DOHH2 (cell line): Measurements from ENCODE around the gene SUGCT.

Source experiments
- H3F3A ChIP-seq: fragments of 200-600 bp; sonication (generic), shearing (Covaris generic); 2 replicates; pipeline ENCODE4 v1.6.0; 2016; ENCODE audit warnings: antibody characterized with exemption, mild to moderate bottlenecking; ENCODE audit not compliant: control insufficient read depth, insufficient read depth
- H3K27ac ChIP-seq: fragments of 200-600 bp; sonication (generic); 2 replicates; pipeline ENCODE4 v1.5.1; 2014; ENCODE audit warnings: low read depth, mild to moderate bottlenecking, low read length, moderate library complexity
- H3K27me3 ChIP-seq: fragments of 200-600 bp; sonication (generic); 2 replicates; pipeline ENCODE4 v1.6.1; 2014; ENCODE audit warnings: mild to moderate bottlenecking, low read length, mixed read lengths; ENCODE audit not compliant: control insufficient read depth
- H3K36me3 ChIP-seq: fragments of 200-600 bp; sonication (generic); 2 replicates; pipeline ENCODE4 v1.6.1; 2014; ENCODE audit warnings: mild to moderate bottlenecking, low read length, moderate library complexity, mixed read lengths; ENCODE audit not compliant: control insufficient read depth
- H3K4me1 ChIP-seq: fragments of 200-600 bp; sonication (generic); 2 replicates; pipeline ENCODE4 v1.6.1; 2014; ENCODE audit warnings: mild to moderate bottlenecking, low read length, mixed read lengths; ENCODE audit not compliant: control insufficient read depth
- H3K4me2 ChIP-seq: fragments of 200-600 bp; sonication (generic); 2 replicates; pipeline ENCODE4 v1.6.0; 2014; ENCODE audit warnings: mild to moderate bottlenecking, low read length, moderate library complexity
- H3K4me3 ChIP-seq: fragments of 200-600 bp; sonication (generic); 2 replicates; pipeline ENCODE4 v1.5.1; 2014; ENCODE audit warnings: mild to moderate bottlenecking, low read length, mixed read lengths
- H3K79me2 ChIP-seq: fragments of 200-600 bp; sonication (generic); 2 replicates; pipeline ENCODE4 v1.6.1; 2014; ENCODE audit warnings: mild to moderate bottlenecking, low read length, mixed read lengths; ENCODE audit not compliant: control insufficient read depth
- H3K9me2 ChIP-seq: fragments of 200-600 bp; sonication (generic); replicated peaks from 2 replicates; pipeline ENCODE4 v1.6.1; 2014; ENCODE audit warnings: mild to moderate bottlenecking, low read length, mixed read lengths; ENCODE audit not compliant: control insufficient read depth
- H3K9me3 ChIP-seq: fragments of 200-600 bp; sonication (generic); 2 replicates; pipeline ENCODE4 v1.6.1; 2014; ENCODE audit warnings: antibody characterized with exemption, low read length, mixed read lengths; ENCODE audit not compliant: control insufficient read depth, insufficient read depth
- H4K20me1 ChIP-seq: fragments of 200-600 bp; sonication (generic); 2 replicates; pipeline ENCODE4 v1.6.0; 2014; ENCODE audit warnings: low read depth, mild to moderate bottlenecking, antibody characterized with exemption, low read length, moderate library complexity; ENCODE audit not compliant: control insufficient read depth, insufficient read depth
- CTCF ChIP-seq: fragments of 200-600 bp; sonication (generic); IDR thresholded peaks from one replicate; pipeline ENCODE4 v1.5.1; 2014; ENCODE audit warnings: antibody characterized with exemption, mild to moderate bottlenecking, low read depth, low read length; ENCODE audit not compliant: poor library complexity, severe bottlenecking
- EZH2phosphoT487 ChIP-seq: fragments of 200-600 bp; sonication (generic); IDR thresholded peaks from 2 replicates; pipeline ENCODE4 v1.6.1; 2017; ENCODE audit warnings: borderline replicate concordance, mild to moderate bottlenecking, antibody characterized with exemption, low read length, moderate library complexity, mixed read lengths

SUGCT gene

GRCh38 chr7:40350100-40350499 lies 215.3 kb downstream of the SUGCT start:
- Histone ChIP-seq H3K4me3 (no peak overlapping the region), H3K4me1 (no peaks in the 10 kb centered on the region), H4K20me1 (no peaks in the 10 kb centered on the region), H3K4me2 (no peak overlapping the region), H3K79me2 (no peaks in the 10 kb centered on the region), H3K9me2 (no peaks in the 10 kb centered on the region), H3K9me3 (no peaks in the 10 kb centered on the region), H3K27ac (no peak overlapping the region), H3K36me3 (no peaks in the 10 kb centered on the region), H3K27me3 (no peaks in the 10 kb centered on the region), H3F3A (no peaks in the 10 kb centered on the region)
- TF ChIP-seq CTCF: no peak
- TF ChIP-seq EZH2phosphoT487: no peak

- no peaks in the 10 kb centered on the region for H3F3A ChIP-seq
- H3K27me3 ChIP-seq: no peaks in the 10 kb centered on the region
- no peaks in the 10 kb centered on the region for H4K20me1 ChIP-seq
- no peak overlapping the region for H3K4me3 ChIP-seq
- H3K4me1 ChIP-seq: no peaks in the 10 kb centered on the region
- H3K79me2 ChIP-seq: no peaks in the 10 kb centered on the region
- H3K27ac ChIP-seq: no peak overlapping the region
- TF ChIP-seq CTCF (no peak), EZH2phosphoT487 (no peak)
- H3K36me3 ChIP-seq: no peaks in the 10 kb centered on the region
- H3K9me3 ChIP-seq: no peaks in the 10 kb centered on the region
- no peaks in the 10 kb centered on the region for H3K9me2 ChIP-seq
- H3K4me2 ChIP-seq: no peak overlapping the region
These were observed 219.9 kb downstream of the SUGCT start for GRCh38 chr7:40354711-40355110.

- Histone ChIP-seq H3K27me3 (no peaks in the 10 kb centered on the region), H3K4me3 (no peak overlapping the region), H4K20me1 (no peaks in the 10 kb centered on the region), H3K9me3 (no peaks in the 10 kb centered on the region), H3K79me2 (no peaks in the 10 kb centered on the region), H3F3A (no peaks in the 10 kb centered on the region), H3K9me2 (no peaks in the 10 kb centered on the region), H3K4me2 (no peak overlapping the region), H3K4me1 (no peaks in the 10 kb centered on the region), H3K36me3 (no peaks in the 10 kb centered on the region), H3K27ac (no peak overlapping the region)
- TF ChIP-seq EZH2phosphoT487: no peak
- no peak for TF ChIP-seq CTCF
These were observed 221.5 kb downstream of the SUGCT start for GRCh38 chr7:40356312-40356711.
